Non-pigmented ciliary epithelial cell (primary cell): ENCODE results near the gene LEKR1.
"Not testable (repeated sequence)": the region's sequence is repeated elsewhere in the genome, so short reads cannot be mapped to it uniquely, and the experiment has no call there.

ENCODE experiments used
- DNase-seq: peaks from one replicate; pipeline ENCODE4 v3.0.0-alpha.2; 2010; ENCODE audit warnings: low read depth

LEKR1 gene

DNA sequence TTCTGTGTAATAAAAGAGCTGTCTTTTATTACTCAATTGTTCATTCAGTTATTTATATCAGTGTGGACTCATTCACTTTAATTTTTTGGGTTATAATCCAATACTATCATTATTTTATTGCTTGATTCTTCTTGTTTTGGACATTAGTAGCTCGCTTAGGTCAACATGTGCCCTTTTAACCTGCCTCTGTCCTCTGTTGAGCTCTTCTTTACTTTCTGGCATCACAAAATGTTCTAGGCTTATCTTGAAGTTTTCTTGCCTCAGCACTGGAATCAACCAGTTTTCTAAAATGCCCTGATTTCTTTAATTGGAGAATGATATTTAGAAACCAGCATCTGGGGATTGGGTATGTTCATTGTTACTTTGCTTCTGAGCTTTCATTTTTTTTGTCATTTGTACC, 82.2 kb downstream of the LEKR1 start:
- DNase-seq = no peak

DNA sequence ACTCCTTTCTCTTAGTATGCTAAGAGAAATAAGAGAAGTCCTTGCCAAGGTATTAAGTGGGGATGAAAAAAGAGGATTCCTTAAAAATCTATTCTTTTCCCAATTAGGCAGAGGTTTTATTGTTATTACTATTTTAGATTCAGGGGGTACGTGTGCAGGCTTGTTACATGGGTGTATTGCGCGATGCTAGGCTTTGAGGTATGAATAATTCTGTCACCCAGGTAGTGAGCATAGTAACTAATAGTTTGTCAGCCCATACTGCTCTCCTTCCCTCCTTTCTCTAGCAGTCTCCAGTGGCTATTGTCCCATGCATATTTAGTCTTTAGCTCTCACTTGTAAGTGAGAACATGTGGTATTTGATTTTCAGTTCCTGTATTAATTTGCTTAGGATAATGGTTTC, 83.9 kb downstream of the LEKR1 start:
- DNase-seq = no peak

DNA sequence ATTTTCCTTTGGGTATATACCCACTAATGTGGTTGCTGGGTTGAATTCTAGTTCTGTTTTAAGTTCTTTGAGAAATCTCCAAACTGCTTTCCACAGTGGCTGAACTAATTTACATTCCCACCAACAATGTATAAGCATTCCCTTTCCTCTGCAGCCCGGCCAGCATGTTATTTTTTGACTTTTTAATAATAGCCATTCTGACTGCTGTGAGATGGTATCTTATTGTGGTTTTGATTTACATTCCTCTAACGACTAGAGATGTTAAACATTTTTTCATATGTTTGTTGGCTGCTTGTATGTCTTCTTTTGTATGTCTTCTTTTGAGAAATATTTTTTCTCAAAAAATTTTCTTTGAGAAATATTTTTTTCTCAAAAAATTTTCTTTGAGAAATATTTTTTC, 84.7 kb downstream of the LEKR1 start:
- not testable (repeated sequence) for DNase-seq

DNA sequence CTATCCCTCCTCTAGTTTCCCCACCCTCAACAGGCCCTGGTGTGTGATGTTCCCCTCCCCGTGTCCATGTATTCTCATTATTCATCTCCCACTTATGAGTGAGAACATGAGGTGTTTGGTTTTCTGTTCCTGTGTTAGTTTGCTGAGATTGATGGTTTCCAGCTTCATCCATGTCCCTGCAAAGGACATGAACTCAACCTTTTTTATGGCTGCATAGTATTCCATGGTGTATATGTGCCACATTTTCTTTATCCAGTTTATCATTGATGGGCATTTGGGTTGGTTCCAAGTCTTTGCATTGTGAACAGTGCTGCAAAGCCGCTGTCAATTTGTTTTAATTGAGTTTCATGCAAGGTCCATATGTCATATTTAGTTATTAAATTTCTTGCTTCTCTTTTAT, 88.1 kb downstream of the LEKR1 start:
- not testable (repeated sequence) for DNase-seq

DNA sequence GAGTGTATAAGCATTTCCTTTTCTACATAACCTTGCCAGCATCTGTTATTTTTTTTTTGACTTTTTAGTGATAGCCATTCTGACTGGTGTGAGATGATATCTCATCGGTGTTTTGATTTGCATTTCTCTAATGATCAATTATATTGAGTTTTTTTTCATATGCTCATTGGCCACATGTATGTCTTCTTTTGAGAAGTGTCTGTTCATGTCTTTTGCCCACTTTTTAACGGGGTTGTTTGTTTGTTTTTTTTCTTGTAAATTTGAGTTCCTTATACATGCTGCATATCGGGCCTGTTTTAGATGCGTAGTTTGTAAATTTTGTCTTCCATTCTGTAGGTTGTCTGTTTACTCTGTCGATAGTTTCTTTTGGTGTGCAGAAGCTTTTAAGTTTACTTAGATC, 89.2 kb downstream of the LEKR1 start:
- no peak for DNase-seq

DNA sequence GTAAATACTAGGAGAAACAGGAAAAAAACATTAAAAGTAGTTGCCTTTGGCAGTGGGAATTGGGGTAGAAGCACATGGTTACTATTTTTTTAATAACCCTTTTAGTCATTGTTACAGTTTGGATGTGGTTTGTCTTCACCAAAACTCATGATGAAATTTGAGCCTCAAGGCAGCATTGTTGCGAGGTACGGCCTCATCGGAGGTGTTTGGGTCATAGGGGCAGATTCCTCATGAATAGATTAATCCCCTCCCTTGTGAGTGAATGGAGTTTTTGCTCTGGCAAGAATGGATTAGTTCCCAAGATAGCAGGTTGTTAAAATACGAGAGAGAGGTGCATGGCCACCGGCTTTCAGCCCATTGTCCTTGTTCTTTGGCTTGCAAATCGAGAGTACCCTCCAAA, 92.6 kb downstream of the LEKR1 start:
- DNase-seq = no peak

DNA sequence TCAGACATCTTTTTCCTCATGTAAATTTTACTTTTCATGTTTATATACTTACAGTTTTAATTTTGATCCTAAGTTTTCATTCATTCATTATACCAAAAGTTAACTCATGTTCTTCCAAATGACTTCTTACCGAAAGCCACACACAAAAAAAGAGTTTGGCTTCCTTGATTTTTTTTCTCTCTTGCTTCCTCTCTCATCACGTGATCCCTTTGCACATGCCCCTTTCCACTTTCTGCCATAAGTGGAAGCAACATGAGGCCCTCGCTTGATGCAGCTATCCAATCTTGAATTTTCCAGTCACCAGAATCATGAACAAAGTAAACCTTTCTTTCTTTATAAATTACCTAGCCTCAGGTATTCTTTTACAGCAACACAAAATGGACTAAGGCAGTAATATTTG, 93.7 kb downstream of the LEKR1 start:
- no peak for DNase-seq

DNA sequence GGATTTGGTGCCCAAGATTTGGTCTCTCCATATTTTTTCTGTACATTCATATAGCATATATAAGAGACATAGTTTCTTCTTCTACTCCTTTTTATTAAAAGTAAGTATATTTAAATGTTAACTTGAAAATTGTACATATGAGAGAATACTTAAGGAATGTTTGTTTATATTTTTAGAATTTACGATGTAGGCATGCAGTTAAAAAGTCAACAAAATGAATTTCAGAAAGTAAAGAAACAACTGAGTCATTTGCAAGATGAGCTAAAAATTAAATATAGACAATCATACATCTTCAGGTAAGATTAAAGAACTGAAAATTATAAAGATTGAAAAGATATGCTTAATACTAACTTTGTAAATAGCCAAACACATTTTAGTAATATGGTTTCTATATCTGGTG, 94.2 kb downstream of the LEKR1 start:
- DNase-seq = no peak

DNA sequence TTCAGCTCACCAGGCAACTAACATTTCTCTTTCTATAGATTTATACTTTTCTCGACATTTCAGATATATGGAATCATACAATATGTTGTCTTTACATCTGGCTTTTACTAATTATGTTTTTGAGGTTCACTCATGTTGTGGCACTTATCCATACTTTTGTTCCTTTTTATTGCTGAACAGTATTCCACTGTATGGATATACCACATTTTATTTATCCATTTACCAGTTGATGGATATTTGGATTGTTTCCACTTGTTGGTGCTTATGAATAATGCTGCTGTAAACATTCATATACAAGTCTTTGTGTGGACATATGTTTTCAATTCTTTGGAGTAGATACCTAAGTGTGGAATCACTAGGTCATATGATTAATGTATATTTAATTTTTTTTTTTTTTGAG, 97.2 kb downstream of the LEKR1 start:
- DNase-seq = no peak

DNA sequence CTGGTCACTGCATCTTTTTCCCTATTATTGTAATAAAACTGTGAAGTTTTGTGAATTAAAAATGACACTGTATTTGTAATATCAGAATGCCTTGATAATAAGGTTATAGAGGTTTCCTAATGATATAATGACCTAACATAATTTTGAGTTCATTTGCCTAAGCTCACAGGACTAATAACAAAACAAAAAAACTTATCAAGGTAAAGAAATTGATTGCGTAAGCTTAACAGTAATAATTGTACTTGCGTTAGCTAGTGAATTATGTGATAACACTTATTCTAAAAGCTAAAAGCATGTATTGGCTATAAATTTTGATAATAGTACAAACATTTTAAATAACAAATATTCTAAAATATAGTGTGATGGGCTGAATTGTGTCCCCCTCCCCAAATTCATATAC, 112.6 kb downstream of the LEKR1 start:
- DNase-seq = no peak

DNA sequence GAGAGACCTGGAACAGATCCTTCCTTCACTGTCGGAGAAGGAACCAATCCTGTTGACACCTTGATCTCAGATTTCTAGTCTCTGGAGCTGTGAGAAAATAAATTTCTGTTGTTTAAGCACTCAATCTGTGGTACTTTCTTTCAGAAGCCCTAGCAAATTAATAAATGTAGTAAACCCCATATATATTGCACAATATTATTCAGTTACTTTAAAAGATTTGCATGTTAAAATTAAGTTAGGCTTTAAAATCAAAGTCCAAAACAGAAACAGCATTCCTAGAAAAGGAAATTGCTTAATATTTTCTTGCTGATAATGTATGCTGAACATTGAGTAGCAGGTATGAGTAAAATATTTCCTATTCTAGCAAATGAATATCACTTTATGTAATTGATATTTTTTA, 113.2 kb downstream of the LEKR1 start:
- no peak for DNase-seq

DNA sequence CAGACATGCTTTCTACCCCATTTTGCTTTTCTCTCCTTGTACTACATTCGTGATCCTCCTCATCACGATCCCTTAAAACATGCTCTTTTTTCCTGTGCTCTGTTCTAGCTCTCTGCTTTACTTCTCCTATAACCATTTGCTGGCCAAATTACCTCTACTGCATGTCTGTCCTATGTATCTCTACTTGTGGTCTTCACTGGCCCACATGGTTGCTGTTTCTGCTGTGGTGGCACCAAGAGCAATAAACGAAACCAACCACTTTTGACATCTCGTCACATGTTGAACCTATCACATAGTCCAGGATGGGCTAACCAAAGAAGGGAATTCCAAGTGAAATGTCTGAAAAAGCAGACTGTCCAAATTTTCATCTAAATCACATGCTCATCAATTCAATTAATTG, 115.2 kb downstream of the LEKR1 start:
- no peak for DNase-seq

DNA sequence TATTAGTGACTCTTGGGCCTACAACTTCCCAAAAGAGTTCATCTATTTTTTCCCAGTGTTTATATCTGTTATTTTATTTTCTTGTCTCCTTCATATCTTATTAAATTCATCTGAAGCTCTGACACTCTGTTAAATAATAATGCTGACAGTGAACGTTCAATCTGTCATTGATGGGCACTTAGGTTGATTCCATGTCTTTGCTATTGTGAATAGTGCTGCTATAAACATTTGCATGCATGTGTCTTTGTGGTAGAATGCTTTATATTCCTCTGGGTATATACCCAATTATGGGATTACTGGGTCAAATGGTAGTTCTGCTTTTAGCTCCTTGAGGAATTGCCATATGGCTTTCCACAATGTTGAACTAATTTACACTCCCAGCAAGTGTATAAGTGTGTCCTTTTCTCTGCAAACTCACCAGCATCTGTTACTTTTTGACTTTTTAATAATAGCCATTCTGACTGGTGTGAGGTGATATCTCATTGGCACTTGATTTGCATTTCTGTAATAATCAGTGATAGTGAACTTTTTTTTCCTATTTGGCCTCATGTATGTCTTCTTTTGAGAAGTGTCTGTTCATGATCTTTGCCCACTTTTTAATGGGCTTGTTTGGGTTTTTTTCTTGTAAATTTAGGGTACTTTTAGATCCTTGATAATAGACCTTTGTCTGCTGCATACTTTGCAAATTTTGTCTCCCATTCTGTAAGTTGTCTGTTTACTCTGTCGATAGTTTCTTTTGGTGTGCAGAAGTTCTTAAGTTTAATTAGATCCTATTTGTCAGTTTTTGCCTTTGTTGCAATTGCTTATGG, 122.5 kb downstream of the LEKR1 start:
- no peak for DNase-seq

DNA sequence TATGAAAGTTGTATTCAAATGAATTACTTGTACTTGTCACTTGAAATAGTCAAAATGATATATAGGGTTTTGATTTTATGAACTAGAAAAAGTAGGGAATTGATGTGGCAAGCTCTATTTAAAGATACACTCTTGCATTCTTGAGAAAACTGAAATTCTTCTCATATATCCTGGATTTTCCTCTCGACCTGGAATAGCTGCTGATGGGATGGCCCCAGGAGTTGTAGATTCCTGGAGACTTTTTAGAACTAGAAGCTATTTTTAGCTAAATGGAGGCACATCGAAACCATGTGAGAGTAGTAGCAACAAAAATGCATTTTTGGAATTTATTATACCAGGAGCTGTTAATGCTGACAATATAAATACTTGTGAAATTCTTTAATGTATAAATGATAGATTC, 125.9 kb downstream of the LEKR1 start:
- no peak for DNase-seq

DNA sequence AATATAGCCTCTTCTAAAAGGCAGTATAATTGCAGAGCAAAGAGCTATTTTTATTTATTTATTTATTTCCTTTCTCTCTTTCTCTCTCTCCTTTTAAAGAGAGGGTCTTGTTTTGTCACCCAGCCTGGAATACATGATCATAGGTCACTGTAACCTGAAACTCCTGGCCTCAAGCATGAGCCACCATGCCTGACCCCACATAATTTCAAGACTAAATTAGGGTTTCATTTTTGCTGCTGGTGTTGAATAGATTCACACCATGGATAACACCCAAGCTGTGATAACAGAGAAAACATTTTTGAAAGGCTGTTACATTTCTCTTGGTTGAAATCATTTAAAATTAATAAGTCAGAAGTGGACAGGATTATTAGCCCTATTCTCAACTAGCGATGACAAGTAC, 131.6 kb downstream of the LEKR1 start:
- DNase-seq = no peak

DNA sequence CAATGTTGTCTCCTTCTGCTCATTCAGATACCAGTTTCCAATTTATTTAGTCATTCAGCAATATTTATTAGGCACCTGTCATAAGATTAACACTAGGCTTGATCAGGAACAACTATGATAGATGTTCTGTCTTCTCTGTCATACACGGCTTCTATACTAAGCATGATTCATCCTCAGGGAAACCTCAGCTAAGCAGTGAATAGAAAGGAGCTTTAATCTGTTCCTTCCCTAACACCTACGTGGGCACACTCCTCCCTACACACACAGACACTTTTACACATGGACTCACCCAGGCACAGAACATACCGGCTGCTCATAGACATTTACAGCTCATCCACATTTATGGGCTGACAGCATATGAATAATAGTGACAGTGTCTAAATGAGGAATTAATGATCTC, 136.9 kb downstream of the LEKR1 start:
- DNase-seq = no peak

DNA sequence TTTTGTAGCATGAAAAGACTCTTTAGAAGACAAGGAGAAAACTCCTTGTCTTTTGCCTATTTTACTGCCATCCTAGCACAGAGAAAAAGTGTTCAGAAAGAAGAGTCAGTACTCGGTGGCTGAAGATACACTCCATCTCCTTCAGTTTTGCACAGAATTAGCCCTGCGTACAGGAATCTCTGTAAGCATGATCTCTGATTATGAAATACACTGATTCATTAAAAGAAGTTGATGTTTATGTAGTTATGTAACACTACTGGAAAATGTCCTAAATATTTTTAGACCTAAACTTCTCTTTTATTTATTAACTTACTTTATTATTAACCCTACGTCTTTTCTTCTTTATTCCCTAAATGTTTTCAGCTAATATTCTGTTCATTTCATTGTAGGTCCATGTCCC, 138.4 kb downstream of the LEKR1 start:
- DNase-seq = no peak

DNA sequence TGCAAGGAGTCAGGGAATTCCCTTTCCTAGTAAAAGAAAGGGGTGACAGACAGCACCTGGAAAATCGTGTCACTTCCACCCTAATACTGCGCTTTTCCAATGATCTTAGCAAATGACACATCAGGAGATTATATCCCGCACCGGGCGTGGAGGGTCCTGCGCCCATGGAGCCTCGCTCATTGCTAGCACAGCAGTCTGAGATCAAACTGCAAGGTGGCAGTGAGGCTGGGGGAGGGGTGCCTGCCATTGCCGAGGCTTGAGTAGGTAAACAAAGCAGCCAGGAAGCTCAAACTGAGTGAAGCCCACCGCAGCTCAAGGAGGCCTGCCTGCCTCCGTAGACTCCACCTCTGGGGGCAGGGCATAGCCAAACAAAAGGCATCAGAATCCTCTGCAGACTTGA, 140.2 kb downstream of the LEKR1 start:
- DNase-seq = not testable (repeated sequence)

DNA sequence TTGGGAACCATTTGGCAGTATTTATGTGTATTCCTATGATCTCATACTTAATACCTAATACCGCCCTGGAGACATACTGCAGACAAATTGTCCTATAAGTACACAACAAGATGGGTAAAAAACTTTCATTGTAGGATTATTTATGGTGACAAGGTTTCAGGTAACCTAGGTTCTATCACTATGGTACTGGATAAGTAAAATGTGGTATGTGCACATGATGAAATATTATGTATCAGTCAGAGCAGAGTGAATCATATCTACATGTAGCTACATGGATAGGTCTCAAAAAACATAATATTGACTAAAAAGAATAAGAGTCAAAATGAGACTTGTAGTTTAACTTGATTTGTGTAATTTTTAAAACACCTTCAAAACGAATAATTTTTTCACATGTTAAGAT, 147.8 kb downstream of the LEKR1 start:
- DNase-seq = no peak

DNA sequence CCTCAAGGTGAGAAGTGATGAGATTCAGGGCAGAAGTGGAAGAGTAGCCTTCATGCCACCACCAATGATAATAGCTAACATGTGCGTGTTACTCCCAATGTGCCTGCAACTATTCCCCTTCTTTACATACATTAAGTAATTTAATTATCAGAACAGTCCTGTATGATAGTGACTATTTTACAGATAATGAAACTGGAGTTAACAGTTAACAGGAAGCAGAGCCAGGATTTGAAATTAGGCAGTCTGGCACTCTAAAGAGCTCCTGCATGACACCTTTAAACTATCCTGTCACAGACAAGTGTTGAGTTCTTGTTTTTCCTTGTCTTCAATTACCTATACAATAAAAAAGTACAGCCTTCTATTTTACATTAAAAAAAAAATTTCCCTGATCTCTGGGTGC, 148.8 kb downstream of the LEKR1 start:
- DNase-seq = no peak

DNA sequence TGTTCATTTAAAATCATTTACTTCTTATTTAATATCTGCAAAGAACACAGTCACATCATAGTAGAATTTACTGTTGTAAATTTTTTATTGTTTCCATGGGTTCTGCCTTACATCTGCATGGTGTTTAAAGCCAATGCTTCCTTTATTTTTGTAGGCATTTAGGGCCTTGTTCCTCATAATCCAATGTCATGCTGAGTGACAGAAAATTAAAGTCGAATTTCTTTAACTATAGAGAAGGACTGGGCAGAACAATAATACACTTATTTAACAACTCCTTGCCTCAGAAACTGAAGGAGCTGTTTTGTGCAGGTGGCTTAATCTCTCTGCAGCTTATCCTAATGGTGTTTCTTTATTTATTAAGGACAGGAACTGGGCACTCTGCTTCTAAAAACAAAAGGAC, 149.6 kb downstream of the LEKR1 start:
- no peak for DNase-seq

DNA sequence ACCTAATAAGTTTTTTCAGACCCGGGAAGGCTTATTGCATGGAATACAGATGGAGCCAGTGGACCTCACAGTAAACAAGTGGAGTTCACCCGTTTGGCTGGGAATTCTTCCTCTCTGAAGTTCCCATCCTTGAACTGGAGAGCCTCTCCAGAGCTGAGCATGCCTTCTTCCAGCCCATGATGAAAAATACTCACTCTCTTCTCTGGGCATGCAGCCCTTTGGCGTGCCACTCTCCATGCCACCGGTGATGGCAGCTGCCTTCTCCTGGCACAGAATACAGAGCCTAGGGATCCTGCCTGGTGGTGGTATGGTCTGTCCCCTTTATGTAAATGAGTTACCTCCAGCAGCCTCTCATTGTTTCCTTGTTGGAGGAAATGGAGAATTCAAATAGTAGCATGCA, 150.8 kb downstream of the LEKR1 start:
- DNase-seq = no peak

DNA sequence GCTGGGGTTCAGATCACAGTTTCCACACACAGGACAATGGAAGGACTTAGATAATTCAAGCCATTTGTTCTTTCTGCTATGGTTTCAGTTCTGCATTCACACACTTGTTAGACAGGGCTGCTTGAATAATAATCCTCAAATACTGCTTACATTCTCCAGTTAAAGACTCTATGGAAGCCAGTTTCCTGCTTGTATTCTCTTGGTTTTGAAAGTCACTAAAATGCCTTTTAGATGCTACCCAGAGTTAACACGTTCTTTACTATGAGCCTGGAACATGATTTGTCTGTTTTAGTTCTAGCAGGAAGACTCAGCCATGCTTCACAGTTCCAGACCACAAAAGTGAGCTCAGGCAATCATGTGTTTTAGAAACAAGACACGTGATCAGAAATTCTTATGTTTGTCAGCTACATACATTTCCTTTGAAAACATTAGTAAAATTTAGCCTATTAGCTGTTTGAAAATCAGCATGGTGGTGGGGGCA, 152.4 kb downstream of the LEKR1 start:
- no peak for DNase-seq

DNA sequence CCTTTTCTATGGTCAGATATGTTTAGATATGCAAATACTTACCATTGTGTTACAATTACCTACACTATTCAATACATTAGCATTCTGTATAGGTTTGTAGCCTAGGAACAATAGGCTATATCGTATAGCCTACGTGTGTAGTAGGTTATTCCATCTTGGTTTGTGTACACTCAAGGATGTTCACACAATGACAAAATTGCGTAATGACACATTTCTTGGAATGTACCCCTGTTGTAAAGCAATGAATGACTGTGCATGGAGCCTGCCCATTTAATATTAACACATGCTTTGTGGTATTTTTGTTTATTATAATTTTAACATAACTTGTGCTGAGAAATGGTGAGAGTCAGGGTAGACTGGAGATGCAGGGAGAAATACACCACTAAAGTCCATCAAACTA, 154.9 kb downstream of the LEKR1 start:
- DNase-seq = no peak
